Ectodermal cell (in vitro differentiated cells): ENCODE results near the gene HEATR9.

ENCODE experiments used
- H3K27ac ChIP-seq: 2 replicates; pipeline ENCODE4 v1.7.0; 2013; ENCODE audit warnings: mild to moderate bottlenecking, low read depth, low read length; ENCODE audit not compliant: insufficient read depth, poor library complexity, severe bottlenecking
- H3K27me3 ChIP-seq: 2 replicates; pipeline ENCODE4 v1.7.0; 2013; ENCODE audit warnings: mild to moderate bottlenecking, low read length; ENCODE audit not compliant: insufficient read depth, control insufficient read depth, poor library complexity, severe bottlenecking
- H3K36me3 ChIP-seq: one replicate; pipeline ENCODE4 v1.7.0; 2013; ENCODE audit warnings: low read length; ENCODE audit not compliant: control insufficient read depth, insufficient read depth
- H3K4me1 ChIP-seq: one replicate; pipeline ENCODE4 v1.7.0; 2013; ENCODE audit warnings: low read length; ENCODE audit not compliant: control insufficient read depth, insufficient read depth
- H3K4me3 ChIP-seq: 2 replicates; pipeline ENCODE4 v1.7.0; 2013; ENCODE audit warnings: low read depth, low read length, control low read depth; ENCODE audit not compliant: insufficient read depth
- H3K9me3 ChIP-seq: 2 replicates; pipeline ENCODE4 v1.7.0; 2013; ENCODE audit warnings: mild to moderate bottlenecking, low read length, moderate library complexity; ENCODE audit not compliant: control insufficient read depth
- WGBS, 2 experiments: methylation state at CpG; one replicate each; pipeline ENCODE4 v1.1.7; 2013; ENCODE audit warnings: missing lambda C conversion rate in 2 of 2; 5-methylcytosine and 5-hydroxymethylcytosine counted together

The HEATR9 gene

GRCh38 chr17:35877345-35878029 lies 8.8 kb upstream of the HEATR9 start:
- Histone ChIP-seq H3K36me3 (no peaks in the 10 kb centered on the region), H3K27ac (no peak overlapping the region), H3K4me3 (no peak overlapping the region), H3K27me3 (no peaks in the 10 kb centered on the region), H3K4me1 (no peaks in the 10 kb centered on the region), H3K9me3 (no peaks in the 10 kb centered on the region)

- H3K27me3 ChIP-seq: no peaks in the 10 kb centered on the region
- WGBS, 2 experiments: 91 to 94% methylated on average over 3 of the region's 3 CpGs
- H3K36me3 ChIP-seq: no peaks in the 10 kb centered on the region
- H3K4me1 ChIP-seq: no peaks in the 10 kb centered on the region
- no peak overlapping the region for H3K4me3 ChIP-seq
- H3K27ac ChIP-seq: no peak overlapping the region
- no peaks in the 10 kb centered on the region for H3K9me3 ChIP-seq
Observed at GRCh38 chr17:35876534-35876933, 7.8 kb upstream of the HEATR9 start.

GRCh38 chr17:35875800-35876139 lies 7.1 kb upstream of the HEATR9 start:
- Histone ChIP-seq H3K27me3 (no peaks in the 10 kb centered on the region), H3K36me3 (no peaks in the 10 kb centered on the region), H3K4me3 (no peak overlapping the region), H3K9me3 (no peaks in the 10 kb centered on the region), H3K4me1 (no peaks in the 10 kb centered on the region), H3K27ac (no peak overlapping the region)
- WGBS, 2 experiments: 80 to 100% methylated on average over 1 of the region's 3 CpGs

GRCh38 chr17:35875072-35875799 lies 6.5 kb upstream of the HEATR9 start:
- H3K4me3 ChIP-seq: no peak overlapping the region
- no peaks in the 10 kb centered on the region for H3K4me1 ChIP-seq
- 87 to 91% methylated on average over 5 of the region's 5 CpGs for WGBS, 2 experiments
- H3K9me3 ChIP-seq: no peaks in the 10 kb centered on the region
- no peak overlapping the region for H3K27ac ChIP-seq
- H3K27me3 ChIP-seq: no peaks in the 10 kb centered on the region
- H3K36me3 ChIP-seq: no peaks in the 10 kb centered on the region

- Histone ChIP-seq H3K36me3 (no peaks in the 10 kb centered on the region), H3K27me3 (no peaks in the 10 kb centered on the region), H3K9me3 (no peaks in the 10 kb centered on the region), H3K4me1 (no peaks in the 10 kb centered on the region), H3K4me3 (no peak overlapping the region), H3K27ac (no peak overlapping the region)
- WGBS, 2 experiments: 92 to 96% methylated on average over 12 of the region's 12 CpGs
Observed at GRCh38 chr17:35872196-35872980, 3.7 kb upstream of the HEATR9 start.

GRCh38 chr17:35870906-35871819 lies 2.5 kb upstream of the HEATR9 start:
- Histone ChIP-seq H3K27me3 (no peaks in the 10 kb centered on the region), H3K4me3 (no peak overlapping the region), H3K4me1 (no peaks in the 10 kb centered on the region), H3K36me3 (no peaks in the 10 kb centered on the region), H3K27ac (no peak overlapping the region), H3K9me3 (no peaks in the 10 kb centered on the region)
- 91% methylated on average over 8 of the region's 8 CpGs for WGBS, 2 experiments

GRCh38 chr17:35867574-35867973 lies 1.1 kb downstream of the HEATR9 start:
- no peaks in the 10 kb centered on the region for H3K36me3 ChIP-seq
- H3K4me1 ChIP-seq: no peaks in the 10 kb centered on the region
- no peak overlapping the region for H3K4me3 ChIP-seq
- WGBS, 2 experiments: 90 to 95% methylated on average over 3 of the region's 3 CpGs
- no peak overlapping the region for H3K27ac ChIP-seq
- H3K27me3 ChIP-seq: no peaks in the 10 kb centered on the region
- no peaks in the 10 kb centered on the region for H3K9me3 ChIP-seq

- no peak overlapping the region for H3K4me3 ChIP-seq
- no peaks in the 10 kb centered on the region for H3K9me3 ChIP-seq
- H3K4me1 ChIP-seq: no peaks in the 10 kb centered on the region
- no peak overlapping the region for H3K27ac ChIP-seq
- no peaks in the 10 kb centered on the region for H3K36me3 ChIP-seq
- H3K27me3 ChIP-seq: no peaks in the 10 kb centered on the region
- 82 to 100% methylated on average over 1 of the region's 1 CpG for WGBS, 2 experiments
Observed at GRCh38 chr17:35866341-35866950, 2.2 kb downstream of the HEATR9 start.

GRCh38 chr17:35865412-35866340 lies 3.0 kb downstream of the HEATR9 start:
- Histone ChIP-seq H3K9me3 (no peaks in the 10 kb centered on the region), H3K4me3 (no peak overlapping the region), H3K36me3 (no peaks in the 10 kb centered on the region), H3K27ac (no peak overlapping the region), H3K27me3 (no peaks in the 10 kb centered on the region), H3K4me1 (no peaks in the 10 kb centered on the region)
- 93 to 96% methylated on average over 2 of the region's 3 CpGs for WGBS, 2 experiments
